B cell (primary cell): ENCODE results near the gene PLD1. TPM values are rescaled to one million over a fixed set of nuclear protein-coding genes. Genes with fewer than 3 reads are reported as not detected.

Source experiments
- ATAC-seq: fragments of 200-7000 bp; cut with Tn5 transposase; one replicate; pipeline ENCODE4 v1.10.0; 2021; ENCODE audit warnings: low read depth, mild to moderate bottlenecking, moderate number of reproducible peaks, moderate library complexity
- CTCF ChIA-PET: fragments of 350-600 bp; sonication (Branson Sonifier 250); formaldehyde crosslinking; loops from one replicate; lab custom pipeline; 2021; ENCODE audit warnings: antibody characterized with exemption, inconsistent platforms; lab: Charles Lee
- POLR2A ChIA-PET: fragments of 350-600 bp; sonication (Branson Sonifier 250); formaldehyde crosslinking; loops from one replicate; lab custom pipeline; 2021; ENCODE audit warnings: antibody characterized with exemption; lab: Charles Lee
- DNase-seq: peaks from one replicate; pipeline ENCODE4 v3.0.0; 2013
- H2AFZ ChIP-seq: 2 replicates; pipeline ENCODE4 v1.6.1; 2012; ENCODE audit warnings: mild to moderate bottlenecking, low read depth, low read length; ENCODE audit not compliant: insufficient read depth, poor library complexity, severe bottlenecking
- H3K27ac ChIP-seq, 2 donors: 1 replicate in 1 of 2; 2 replicates in 1 of 2; pipeline ENCODE4 v1.5.1; 2012 to 2013; ENCODE audit warnings: low read length in 2 of 2, mild to moderate bottlenecking in 2 of 2, moderate library complexity in 1 of 2
- H3K27me3 ChIP-seq, 4 experiments: fragments of 200-600 bp in 1 of 4; sonication (generic) in 1 of 4; replicated peaks in 1 of 4; 1 replicate in 2 of 4; 2 replicates in 2 of 4; pipeline versions ENCODE4 v1.6.1 to v1.7.0; 2013 to 2016; ENCODE audit warnings: low read length in 3 of 4, mild to moderate bottlenecking in 2 of 4, mixed read lengths in 1 of 4, moderate library complexity in 1 of 4; ENCODE audit not compliant: insufficient read depth in 4 of 4, control insufficient read depth in 3 of 4; ENCODE audit errors: control extremely low read depth in 1 of 4
- H3K36me3 ChIP-seq, 2 experiments: replicated peaks in 1 of 2; 1 replicate in 1 of 2; 2 replicates in 1 of 2; pipeline versions ENCODE4 v1.6.1 to v1.7.1; 2013; ENCODE audit warnings: low read length in 1 of 2; ENCODE audit not compliant: insufficient read depth in 2 of 2, control insufficient read depth in 1 of 2; ENCODE audit errors: control extremely low read depth in 1 of 2, extremely low read depth in 1 of 2
- H3K4me1 ChIP-seq, 2 donors: fragments of 200-600 bp in 1 of 2; sonication (generic) in 1 of 2; 1 replicate in 1 of 2; 2 replicates in 1 of 2; pipeline versions ENCODE4 v1.5.1 to v1.6.1; 2013 to 2017; ENCODE audit warnings: low read length in 2 of 2; ENCODE audit not compliant: control insufficient read depth in 2 of 2, insufficient read depth in 2 of 2
- H3K4me2 ChIP-seq: replicated peaks from 2 replicates; pipeline ENCODE3; 2012; ENCODE audit warnings: mild to moderate bottlenecking, low read depth, low read length; ENCODE audit not compliant: poor library complexity, severe bottlenecking
- H3K4me3 ChIP-seq, 5 experiments: fragments of 200-600 bp in 1 of 5; sonication (generic) in 1 of 5; 1 replicate in 3 of 5; 2 replicates in 2 of 5; pipeline versions ENCODE4 v1.5.1 to v1.7.0; 2011 to 2016; ENCODE audit warnings: low read length in 4 of 5, mild to moderate bottlenecking in 4 of 5, low read depth in 2 of 5, control low read depth in 1 of 5, moderate library complexity in 1 of 5; ENCODE audit not compliant: insufficient read depth in 1 of 5; ENCODE audit errors: control extremely low read depth in 1 of 5, extremely low read depth in 1 of 5
- H3K79me2 ChIP-seq: fragments of 200-600 bp; sonication (generic); one replicate; pipeline ENCODE4 v1.6.0; 2016; ENCODE audit warnings: low read length; ENCODE audit not compliant: control insufficient read depth, insufficient read depth
- H3K9ac ChIP-seq: fragments of 200-600 bp; sonication (generic); 2 replicates; pipeline ENCODE4 v1.6.1; 2017; ENCODE audit warnings: mild to moderate bottlenecking, low read length, moderate library complexity
- H3K9me3 ChIP-seq, 3 donors: one replicate each; pipeline versions ENCODE4 v1.6.1 to v1.7.1; 2013; ENCODE audit warnings: low read length in 2 of 3; ENCODE audit not compliant: control insufficient read depth in 2 of 3, insufficient read depth in 1 of 3; ENCODE audit errors: control extremely low read depth in 1 of 3
- H4K20me1 ChIP-seq: 2 replicates; pipeline ENCODE4 v1.6.0; 2012; ENCODE audit warnings: mild to moderate bottlenecking, low read length; ENCODE audit not compliant: insufficient read depth, control insufficient read depth, poor library complexity, severe bottlenecking
- H3K27ac Mint-ChIP-seq: one replicate; pipeline ENCODE4 v1.8.0; 2021; ENCODE audit warnings: mixed read lengths
- H3K27me3 Mint-ChIP-seq: one replicate; pipeline ENCODE4 v1.8.0; 2021; ENCODE audit warnings: mixed read lengths
- H3K4me1 Mint-ChIP-seq: one replicate; pipeline ENCODE4 v1.8.0; 2021; ENCODE audit warnings: mixed read lengths
- H3K4me3 Mint-ChIP-seq: one replicate; pipeline ENCODE4 v1.8.0; 2021; ENCODE audit warnings: mixed read lengths
- H3K9me3 Mint-ChIP-seq: one replicate; pipeline ENCODE4 v1.8.0; 2022; ENCODE audit warnings: mixed read lengths; ENCODE audit not compliant: insufficient read depth
- EZH2 ChIP-seq: IDR thresholded peaks from 2 replicates; pipeline ENCODE4 v1.6.1; 2012; ENCODE audit warnings: borderline replicate concordance, low read depth, mild to moderate bottlenecking, moderate library complexity, low read length; ENCODE audit not compliant: insufficient read depth, poor library complexity, severe bottlenecking
- WGBS: methylation state at CpG from one replicate; pipeline ENCODE4 v1.1.5; 2013; ENCODE audit warnings: missing lambda C conversion rate; ENCODE audit not compliant: insufficient coverage; 5-methylcytosine and 5-hydroxymethylcytosine counted together
- intact Hi-C: fragments of 100-400 bp; cut with micrococcal nuclease; formaldehyde crosslinking; loops from one replicate; pipeline ENCODE4 v1.10.0; 2022
- polyA plus RNA-seq: library from polyadenylated mRNA; depleted of rRNA; stranded (reverse); fragments of >200 nt; gene quantifications from 2 replicates; pipeline ENCODE4 v1.2.3, GENCODE V29; 2012
- total RNA-seq, 2 donors: library from RNA; stranded (reverse); fragments of 120-200 nt in 1 of 2; gene quantifications; 1 replicate in 1 of 2; 2 replicates in 1 of 2; pipeline versions ENCODE4 v1.2.3 to v1.2.4, GENCODE V29; 2013 to 2022
- TF ChIP-seq, protein P1 (sequence below): fragments of 200-600 bp; IDR thresholded peaks from one replicate; pipeline ENCODE4 v1.8.0; 2022; ENCODE audit warnings: antibody characterized with exemption, mild to moderate bottlenecking

PLD1 gene
- total and polyA plus RNA-seq, 2 donors (not counting 1 experiment from before 2014, with no cell fraction given) = 0.24 to 0.52 TPM

DNA sequence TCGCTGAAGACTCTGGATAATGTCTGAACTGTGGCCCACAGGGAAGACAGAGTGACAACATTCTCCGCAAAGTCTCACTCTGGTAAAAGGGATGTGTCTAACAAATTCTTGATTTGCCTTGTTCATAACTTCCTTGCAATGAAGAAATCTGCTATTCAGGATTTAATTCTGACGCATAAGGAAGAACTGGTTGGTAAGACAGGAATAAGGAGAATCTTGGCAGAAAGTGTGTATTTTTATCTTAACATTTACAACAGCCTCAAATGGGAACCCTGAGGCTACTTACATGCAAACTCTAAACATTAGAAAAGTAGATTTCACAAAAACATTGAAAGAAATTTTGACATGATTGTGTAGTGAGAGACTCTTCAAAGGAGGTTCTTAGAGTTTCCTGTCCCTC lies 10.8 kb upstream of the PLD1 start:
- Histone ChIP-seq H3K9ac (no peak overlapping the region), H3K36me3 (no peaks in the 10 kb centered on the region), H3K27me3 (no peaks in the 10 kb centered on the region), H2AFZ (no peak overlapping the region), H3K4me3 (no peak overlapping the region), H3K27ac (no peak overlapping the region), H4K20me1 (no peaks in the 10 kb centered on the region), H3K4me1 (no peaks in the 10 kb centered on the region), H3K4me2 (no peak overlapping the region), H3K9me3 (no peaks in the 10 kb centered on the region), H3K79me2 (no peaks in the 10 kb centered on the region)
- ChIA-PET POLR2A (no interaction called here), CTCF (no interaction called here)
- DNase-seq = no peak
- Mint-ChIP-seq H3K27me3 (peaks cover 3% of the 10 kb centered on the region), H3K27ac (no peak overlapping the region), H3K4me3 (no peak overlapping the region), H3K4me1 (no peaks in the 10 kb centered on the region), H3K9me3 (no peaks in the 10 kb centered on the region)
- intact Hi-C loops = no loop called here
- TF ChIP-seq EZH2 = no peak
- TF ChIP-seq, protein P1, sequence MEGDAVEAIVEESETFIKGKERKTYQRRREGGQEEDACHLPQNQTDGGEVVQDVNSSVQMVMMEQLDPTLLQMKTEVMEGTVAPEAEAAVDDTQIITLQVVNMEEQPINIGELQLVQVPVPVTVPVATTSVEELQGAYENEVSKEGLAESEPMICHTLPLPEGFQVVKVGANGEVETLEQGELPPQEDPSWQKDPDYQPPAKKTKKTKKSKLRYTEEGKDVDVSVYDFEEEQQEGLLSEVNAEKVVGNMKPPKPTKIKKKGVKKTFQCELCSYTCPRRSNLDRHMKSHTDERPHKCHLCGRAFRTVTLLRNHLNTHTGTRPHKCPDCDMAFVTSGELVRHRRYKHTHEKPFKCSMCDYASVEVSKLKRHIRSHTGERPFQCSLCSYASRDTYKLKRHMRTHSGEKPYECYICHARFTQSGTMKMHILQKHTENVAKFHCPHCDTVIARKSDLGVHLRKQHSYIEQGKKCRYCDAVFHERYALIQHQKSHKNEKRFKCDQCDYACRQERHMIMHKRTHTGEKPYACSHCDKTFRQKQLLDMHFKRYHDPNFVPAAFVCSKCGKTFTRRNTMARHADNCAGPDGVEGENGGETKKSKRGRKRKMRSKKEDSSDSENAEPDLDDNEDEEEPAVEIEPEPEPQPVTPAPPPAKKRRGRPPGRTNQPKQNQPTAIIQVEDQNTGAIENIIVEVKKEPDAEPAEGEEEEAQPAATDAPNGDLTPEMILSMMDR = no peak
- ATAC-seq = no peak
- WGBS = 95% methylated on average over 2 of the region's 3 CpGs

DNA sequence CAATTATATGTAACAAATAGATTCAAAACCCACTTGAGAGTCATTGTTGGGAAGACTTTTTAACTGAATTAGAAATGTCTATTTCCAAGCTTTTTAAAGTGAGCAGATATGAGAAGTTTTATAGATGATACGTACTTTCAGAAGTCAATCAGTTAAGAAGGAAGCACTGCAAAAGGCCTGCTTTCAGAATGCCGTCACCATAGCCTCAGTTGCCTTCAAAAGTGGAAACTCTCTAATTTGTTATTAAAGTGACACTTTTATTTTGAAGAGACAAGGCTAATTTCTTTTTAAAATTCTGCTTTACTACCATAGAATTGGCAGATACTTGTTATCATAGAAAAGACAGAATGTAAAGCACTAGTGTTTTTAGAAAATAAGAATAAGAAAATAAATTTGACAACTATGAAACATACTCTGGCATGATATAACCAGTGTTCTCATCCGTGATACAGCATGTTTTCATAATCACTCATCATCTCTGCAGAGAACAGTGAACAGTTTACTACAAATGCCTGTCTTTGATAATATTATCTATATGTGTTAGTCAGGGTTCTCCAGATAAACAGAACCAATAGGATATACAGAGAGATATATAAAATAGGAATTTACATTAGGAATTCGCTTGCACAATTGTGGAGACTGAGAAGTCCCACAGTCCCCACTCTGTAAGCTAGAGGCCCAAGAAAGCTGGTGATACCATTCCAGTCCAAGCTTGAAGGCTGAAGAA lies 7.0 kb upstream of the PLD1 start:
- Histone ChIP-seq H3K36me3 (no peaks in the 10 kb centered on the region), H3K27ac (no peak overlapping the region), H3K79me2 (no peaks in the 10 kb centered on the region), H3K27me3 (peaks cover 0 to 4% (median 0%) of the 10 kb centered on the region in 4 experiments), H3K9ac (no peak overlapping the region), H3K4me3 (no peak overlapping the region), H2AFZ (no peak overlapping the region), H3K9me3 (no peaks in the 10 kb centered on the region), H4K20me1 (no peaks in the 10 kb centered on the region), H3K4me2 (no peak overlapping the region), H3K4me1 (no peaks in the 10 kb centered on the region)
- intact Hi-C loops = no loop called here
- no peak overlapping the region for H3K27ac Mint-ChIP-seq
- DNase-seq (no peak), ATAC-seq (no peak)
- H3K27me3 Mint-ChIP-seq = peaks cover 4% of the 10 kb centered on the region
- CTCF ChIA-PET = no interaction called here
- POLR2A ChIA-PET = no interaction called here
- no peaks in the 10 kb centered on the region for H3K4me1 Mint-ChIP-seq
- no CpG with 5 or more reads among the region's 4 CpGs for WGBS
- no peak for TF ChIP-seq EZH2
- TF ChIP-seq, protein P1 = no peak
- H3K4me3 Mint-ChIP-seq = no peak overlapping the region
- H3K9me3 Mint-ChIP-seq = peaks cover 2% of the 10 kb centered on the region
